Coronary artery (tissue), 2 donors: ENCODE results near the gene AHCYL1.

Experiments used
- DNase-seq: peaks from one replicate; pipeline ENCODE4 v3.0.0-alpha.2; 2017; ENCODE audit warnings: low spot score
- H3K27ac ChIP-seq, 2 donors: fragments of 200-600 bp; sonication (generic); one replicate each; pipeline ENCODE4 v1.5.1; 2016 to 2019
- H3K4me3 ChIP-seq: fragments of 200-600 bp; sonication (generic); 2 replicates; pipeline ENCODE4 v1.5.1; 2016; ENCODE audit warnings: mild to moderate bottlenecking, moderate library complexity
- TF ChIP-seq, protein P1 (sequence below): fragments of 200-600 bp; sonication (generic); IDR thresholded peaks from one replicate; pipeline ENCODE4 v1.5.1; 2019; ENCODE audit warnings: antibody characterized with exemption

AHCYL1 gene

GRCh38 chr1:109975718-109976117 is 8.8 kb upstream of the AHCYL1 start:
- Histone ChIP-seq H3K4me3 (no peak overlapping the region), H3K27ac (peak overlapping the region in 1 of 2 donors; percentile 54)
- no peak for DNase-seq
- TF ChIP-seq, protein P1, sequence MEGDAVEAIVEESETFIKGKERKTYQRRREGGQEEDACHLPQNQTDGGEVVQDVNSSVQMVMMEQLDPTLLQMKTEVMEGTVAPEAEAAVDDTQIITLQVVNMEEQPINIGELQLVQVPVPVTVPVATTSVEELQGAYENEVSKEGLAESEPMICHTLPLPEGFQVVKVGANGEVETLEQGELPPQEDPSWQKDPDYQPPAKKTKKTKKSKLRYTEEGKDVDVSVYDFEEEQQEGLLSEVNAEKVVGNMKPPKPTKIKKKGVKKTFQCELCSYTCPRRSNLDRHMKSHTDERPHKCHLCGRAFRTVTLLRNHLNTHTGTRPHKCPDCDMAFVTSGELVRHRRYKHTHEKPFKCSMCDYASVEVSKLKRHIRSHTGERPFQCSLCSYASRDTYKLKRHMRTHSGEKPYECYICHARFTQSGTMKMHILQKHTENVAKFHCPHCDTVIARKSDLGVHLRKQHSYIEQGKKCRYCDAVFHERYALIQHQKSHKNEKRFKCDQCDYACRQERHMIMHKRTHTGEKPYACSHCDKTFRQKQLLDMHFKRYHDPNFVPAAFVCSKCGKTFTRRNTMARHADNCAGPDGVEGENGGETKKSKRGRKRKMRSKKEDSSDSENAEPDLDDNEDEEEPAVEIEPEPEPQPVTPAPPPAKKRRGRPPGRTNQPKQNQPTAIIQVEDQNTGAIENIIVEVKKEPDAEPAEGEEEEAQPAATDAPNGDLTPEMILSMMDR, result no peak

DNA sequence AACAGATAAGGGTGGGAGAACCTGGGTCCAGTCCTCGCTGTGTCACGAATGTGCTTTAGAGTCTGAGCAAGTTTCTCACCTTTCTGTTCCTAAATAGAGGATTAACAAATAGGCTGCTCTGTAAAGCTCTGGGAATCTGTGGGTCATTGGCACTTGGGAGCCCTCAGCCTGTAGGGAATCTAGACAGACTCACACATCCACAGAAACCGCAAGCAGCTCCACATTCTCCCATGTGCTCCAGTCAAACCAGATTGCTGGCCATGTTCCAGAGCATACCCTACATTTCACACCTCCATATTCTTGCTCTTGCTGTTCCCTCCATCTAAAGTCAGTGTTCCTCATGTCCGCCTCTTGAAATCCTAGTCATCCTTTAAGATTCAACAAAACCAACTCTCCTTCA is 7.8 kb upstream of the AHCYL1 start:
- no peak for DNase-seq
- Histone ChIP-seq H3K4me3 (no peak overlapping the region), H3K27ac (peak overlapping the region in 1 of 2 donors; percentile 79)
- TF ChIP-seq, protein P1, result no peak

DNA sequence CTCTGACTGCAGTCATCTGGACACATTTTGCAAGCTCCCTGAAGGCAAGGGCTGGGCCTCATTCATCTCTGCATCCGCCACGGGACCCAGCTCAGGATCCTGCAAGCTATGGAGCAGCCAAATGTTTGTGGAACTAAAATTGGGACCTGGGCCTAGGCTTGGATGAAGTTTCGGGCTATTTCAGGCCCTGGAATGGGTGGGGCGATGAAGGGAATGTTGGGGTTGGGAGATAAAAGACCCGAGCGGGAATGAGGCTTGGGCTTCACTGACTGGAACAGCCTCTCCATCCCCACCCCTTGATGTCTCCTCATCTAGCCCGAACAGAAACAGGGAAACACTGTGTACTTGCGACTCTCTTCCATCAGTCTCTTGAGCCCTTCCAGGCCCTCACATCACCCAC is 7.3 kb upstream of the AHCYL1 start:
- TF ChIP-seq, protein P1, result no peak
- no peak for DNase-seq
- H3K4me3 ChIP-seq, result no peak overlapping the region
- peak overlapping the region in 1 of 2 donors; percentile 79 for H3K27ac ChIP-seq

DNA sequence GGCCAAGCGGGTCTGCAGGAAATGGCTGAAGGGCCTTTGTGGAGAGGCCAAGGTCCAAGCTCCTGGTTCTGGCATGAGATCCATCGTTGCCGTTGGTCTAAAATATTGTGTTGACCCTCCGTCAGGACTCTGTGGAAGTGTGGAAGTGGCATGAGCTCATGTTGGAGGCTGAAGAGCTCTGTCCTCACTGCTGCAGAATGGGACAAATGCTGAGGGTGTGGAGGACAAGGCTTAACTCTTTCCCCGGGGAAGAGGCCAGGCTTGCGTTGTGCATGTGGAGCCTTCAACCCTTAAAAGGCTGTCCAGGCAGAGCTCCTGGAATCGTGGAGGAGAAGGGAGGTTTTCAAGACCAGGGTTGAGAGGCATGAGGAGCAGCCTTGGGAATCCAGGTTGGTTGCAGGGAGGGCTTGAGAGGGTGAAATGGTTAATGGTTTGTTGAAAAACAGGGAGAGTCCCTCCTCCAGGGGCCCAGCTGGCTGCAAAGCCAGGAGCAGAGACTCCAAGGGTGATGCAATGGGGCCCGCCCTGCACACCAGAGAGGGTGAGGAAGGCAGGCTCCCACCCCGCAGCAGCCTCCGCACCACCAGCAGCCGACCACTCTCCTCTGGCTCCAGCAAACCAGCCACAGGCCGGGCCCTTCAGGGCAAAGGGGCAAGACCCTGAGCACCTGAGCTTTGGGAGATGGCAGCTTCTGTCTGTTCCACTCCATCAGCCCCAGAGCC is 6.7 kb upstream of the AHCYL1 start:
- Histone ChIP-seq H3K4me3 (no peak overlapping the region), H3K27ac (peak overlapping the region in 1 of 2 donors; percentile 79)
- TF ChIP-seq, protein P1, result no peak
- DNase-seq, result no peak

- no peak for DNase-seq
- Histone ChIP-seq H3K4me3 (no peak overlapping the region), H3K27ac (peak overlapping the region in 1 of 2 donors; percentile 79)
- TF ChIP-seq, protein P1, result no peak
Observed at GRCh38 chr1:109978761-109979488, 5.6 kb upstream of the AHCYL1 start.

- TF ChIP-seq, protein P1, result no peak
- Histone ChIP-seq H3K27ac (peak overlapping the region in 1 of 2 donors; percentile 79), H3K4me3 (no peak overlapping the region)
- no peak for DNase-seq
Observed at GRCh38 chr1:109979489-109980091, 5.0 kb upstream of the AHCYL1 start.
